Nucleus accumbens (tissue), 56 donors: ENCODE data around the gene CDCA8.
"Not testable (repeated sequence)": the region's sequence is repeated elsewhere in the genome, so short reads cannot be mapped to it uniquely, and the experiment has no call there.

ENCODE experiments used
- DNase-seq, 56 donors: peaks; one replicate each; lab custom pipeline; 2025; lab: John Stamatoyannopoulos, UW

Gene CDCA8

DNA sequence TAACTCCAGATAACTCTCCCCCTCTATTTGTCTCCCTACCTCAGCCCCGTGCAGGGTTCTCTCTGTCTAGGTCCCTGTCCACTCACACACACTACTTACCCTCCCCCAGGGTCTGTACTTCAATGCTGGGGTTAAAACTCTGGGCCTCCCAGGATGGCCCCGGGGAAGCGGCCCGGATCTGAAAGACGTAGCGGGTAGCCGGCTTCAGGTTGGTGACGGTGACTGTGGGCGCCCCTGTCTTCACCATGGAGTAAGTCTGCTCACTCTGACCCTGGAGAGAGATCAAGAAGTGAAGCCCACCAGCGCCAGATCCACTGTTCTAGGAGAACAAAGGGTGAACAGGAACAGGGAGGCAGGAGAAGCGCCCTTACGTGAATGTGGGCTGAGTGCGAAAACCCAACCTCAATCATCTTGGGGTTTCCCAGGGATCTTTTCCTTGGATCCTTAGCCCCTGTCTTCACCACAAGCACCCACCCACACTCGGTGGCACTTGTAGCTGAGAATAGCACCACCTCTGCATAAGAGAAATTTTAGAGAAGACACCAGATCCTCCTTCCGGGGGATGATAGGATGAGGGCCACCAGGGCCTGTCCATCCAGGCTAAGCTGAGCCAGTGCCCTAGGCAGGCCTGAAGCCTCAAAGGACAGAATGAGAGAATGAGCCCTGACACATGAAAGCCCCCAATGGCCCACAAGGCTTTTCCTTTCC is 39.1 kb downstream of the CDCA8 start:
- peak in 2 of 56 donors; percentile 16 to 21 for DNase-seq

DNA sequence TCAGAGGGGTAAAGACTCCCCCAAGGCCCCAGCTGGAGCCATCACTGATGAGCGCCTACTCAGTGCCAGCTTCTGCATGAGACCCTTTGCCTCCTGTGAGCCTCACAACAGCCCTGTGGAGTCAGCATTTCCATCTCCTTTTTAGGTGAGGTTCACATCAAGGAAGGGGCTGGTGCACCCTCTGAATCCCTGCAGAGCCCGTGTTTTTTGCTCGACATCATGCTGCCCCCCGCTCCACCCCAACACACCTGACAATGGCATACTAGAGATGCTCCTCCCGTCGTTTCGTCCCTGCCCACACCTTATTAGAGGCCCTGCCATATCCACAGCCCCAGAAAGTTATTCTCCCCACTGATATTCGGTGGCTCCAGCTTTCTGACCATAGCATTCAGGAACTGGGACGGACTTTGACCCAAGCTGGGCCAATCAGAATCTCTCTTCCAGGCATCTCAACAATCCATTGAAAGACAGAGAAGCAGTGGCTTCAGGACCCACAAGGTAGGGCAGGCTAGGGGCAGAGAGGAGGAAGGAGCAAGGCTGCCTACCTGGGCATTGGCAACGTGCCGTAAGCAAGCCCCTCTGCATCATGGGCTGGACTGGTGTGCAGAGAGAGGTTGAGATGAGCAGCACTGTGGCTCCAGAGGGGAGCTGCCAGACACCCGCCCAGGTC is 39.9 kb downstream of the CDCA8 start:
- no peak for DNase-seq

- no peak for DNase-seq
Measured at GRCh38 chr1:37734629-37735591, 42.6 kb downstream of the CDCA8 start.

- not testable (repeated sequence) for DNase-seq
Measured at GRCh38 chr1:37737975-37738374, 45.7 kb downstream of the CDCA8 start.

GRCh38 chr1:37738619-37739018 is 46.3 kb downstream of the CDCA8 start:
- not testable (repeated sequence) for DNase-seq

GRCh38 chr1:37739222-37739621 is 46.9 kb downstream of the CDCA8 start:
- no peak for DNase-seq

GRCh38 chr1:37741130-37741529 is 48.8 kb downstream of the CDCA8 start:
- DNase-seq, result no peak

GRCh38 chr1:37741662-37742061 is 49.3 kb downstream of the CDCA8 start:
- DNase-seq, result no peak

- DNase-seq, result no peak
Measured at GRCh38 chr1:37746806-37747205, 54.5 kb downstream of the CDCA8 start.

- DNase-seq, result no peak
Measured at GRCh38 chr1:37748565-37748964, 56.2 kb downstream of the CDCA8 start.

GRCh38 chr1:37752213-37752582 is 59.9 kb downstream of the CDCA8 start:
- no peak for DNase-seq

- peak in 8 of 56 donors; percentile 18 to 64 (median 34) for DNase-seq
Measured at GRCh38 chr1:37752583-37753471, 60.5 kb downstream of the CDCA8 start.

DNA sequence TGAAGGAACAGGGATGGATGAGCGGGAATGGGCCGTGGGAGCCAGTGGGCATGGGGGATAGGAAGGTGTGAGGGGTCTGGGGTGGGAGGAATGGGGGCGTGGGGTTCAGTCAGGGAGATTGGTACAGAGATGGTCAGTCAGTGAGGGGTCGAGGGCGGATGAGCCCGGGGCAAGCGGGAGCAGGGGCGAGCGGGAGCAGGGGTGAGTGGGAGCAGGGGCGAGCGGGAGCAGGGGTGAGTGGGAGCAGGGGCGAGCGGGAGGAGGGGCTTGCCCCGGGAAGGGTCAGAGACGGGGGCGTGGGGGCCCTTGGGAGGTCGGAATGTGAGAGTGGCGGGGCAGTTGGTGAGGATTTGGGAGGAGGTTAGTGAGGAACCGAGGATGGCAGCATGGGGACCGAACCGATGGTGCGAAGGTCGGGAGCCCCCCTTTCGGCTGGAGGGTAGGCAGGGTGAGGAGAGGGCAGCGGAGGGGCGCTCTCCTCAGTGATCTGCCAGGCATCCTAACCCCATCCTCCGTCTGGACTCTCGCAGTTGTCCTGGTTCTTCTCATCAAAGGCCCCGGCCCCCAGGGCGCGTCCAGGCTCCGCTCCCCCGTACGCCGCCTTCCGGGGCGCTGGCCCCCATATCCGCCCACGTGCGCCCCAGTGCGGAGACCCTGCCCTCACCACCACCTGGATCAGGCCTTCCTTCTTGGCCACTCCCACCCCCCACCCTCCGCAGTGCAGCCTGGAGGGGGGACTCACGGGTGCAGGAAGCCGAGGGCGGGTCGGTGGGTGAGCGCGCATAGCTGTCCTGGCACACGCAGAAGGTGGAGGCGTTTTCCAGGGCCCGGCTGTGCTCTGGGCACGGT is 61.4 kb downstream of the CDCA8 start:
- DNase-seq, result no peak

DNA sequence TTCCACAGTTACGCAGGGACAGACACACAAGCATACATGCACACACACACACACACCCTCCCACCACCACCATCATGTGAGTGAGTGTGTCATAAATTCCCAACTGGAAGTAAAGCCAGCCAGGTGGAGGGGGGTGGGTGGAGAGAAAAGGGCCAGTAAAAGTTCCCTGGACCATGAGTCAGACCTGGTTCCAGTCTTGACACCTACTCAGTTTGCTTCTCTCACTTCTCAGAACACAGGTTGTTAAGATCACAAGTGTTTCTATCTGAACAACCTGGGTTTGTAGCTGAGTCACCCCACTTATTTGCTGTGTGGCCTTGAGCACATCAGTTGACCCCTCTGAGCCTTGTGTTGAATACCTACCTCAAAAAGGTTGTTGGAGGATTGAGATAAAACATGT is 63.0 kb downstream of the CDCA8 start:
- peak in 2 of 56 donors; percentile 16 to 40 for DNase-seq

DNA sequence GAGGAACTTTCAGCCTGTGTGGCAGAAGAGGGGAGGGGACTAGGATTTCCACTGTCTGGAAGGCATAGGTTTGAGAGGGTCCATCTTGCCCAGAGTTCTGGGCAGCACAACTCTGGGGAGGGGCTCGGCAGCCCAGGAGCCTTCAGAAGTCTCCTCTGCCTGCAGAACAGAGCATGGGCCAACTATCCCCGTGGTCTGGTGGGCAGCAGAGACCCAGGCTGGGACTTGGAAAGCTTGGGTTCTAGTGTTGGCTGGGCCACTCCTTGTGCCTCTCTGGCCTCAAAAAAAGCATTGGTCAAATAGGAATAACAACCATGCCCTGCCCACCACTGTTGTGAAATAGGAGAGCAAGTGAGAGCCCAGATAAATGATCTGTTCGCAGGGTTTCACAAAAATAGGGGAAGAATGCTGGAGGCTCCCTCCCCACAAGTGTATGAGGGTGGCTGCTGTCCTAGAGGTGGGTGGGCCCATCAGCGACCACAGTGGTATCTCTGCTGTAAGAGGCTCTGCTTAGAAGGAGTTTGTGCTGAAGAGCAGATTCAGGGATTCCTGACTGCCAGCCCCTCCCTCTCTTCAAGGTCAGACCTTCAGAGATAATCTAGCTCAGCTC is 63.7 kb downstream of the CDCA8 start:
- DNase-seq, result no peak
